Measurements from ENCODE around the gene NELL1.

DNA sequence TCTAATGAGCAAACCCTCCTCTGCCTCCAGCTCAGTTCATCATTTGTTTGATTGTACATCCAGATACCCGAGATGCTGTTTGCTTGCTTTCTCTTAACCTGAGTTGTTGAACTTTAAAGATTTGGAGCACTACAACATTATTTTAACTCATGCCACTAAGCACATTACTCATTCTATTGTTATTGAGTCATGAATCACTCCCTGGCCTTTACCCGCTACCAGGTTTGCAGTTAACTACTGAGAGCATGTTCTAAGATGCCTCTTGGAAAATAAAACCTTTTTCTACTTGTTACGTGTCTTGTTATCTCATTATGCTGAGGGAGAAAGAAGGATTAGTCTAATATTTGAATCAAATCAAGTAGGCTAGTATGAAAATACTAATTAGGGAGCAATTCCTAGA lies 802.9 kb downstream of the NELL1 start:
- TF ChIP-seq CTCF (IDR thresholded peaks at IDR 0.05; ENCODE audit: extremely low read depth in 1 of 2, insufficient read depth in 1 of 2, low read depth in 1 of 2, low read length in 2 of 2) = no peak
- TF ChIP-seq FOS (IDR thresholded peaks at IDR 0.05; ENCODE audit: borderline replicate concordance, insufficient read depth, low read length) = no peak
- TF ChIP-seq JUN (IDR thresholded peaks at IDR 0.05; ENCODE audit: borderline replicate concordance, insufficient read depth, insufficient read length, low read depth) = no peak
- no peak for TF ChIP-seq EZH2 (IDR thresholded peaks at IDR 0.05; ENCODE audit: borderline replicate concordance, low read depth, low read length, severe bottlenecking)
- TF ChIP-seq POLR2A (IDR thresholded peaks at IDR 0.05; ENCODE audit: low read depth, low read length) = no peak
- no peak for TF ChIP-seq GATA2 (IDR thresholded peaks at IDR 0.05; ENCODE audit: insufficient read depth, insufficient read length, low read depth, low read length)
- TF ChIP-seq, protein P1, sequence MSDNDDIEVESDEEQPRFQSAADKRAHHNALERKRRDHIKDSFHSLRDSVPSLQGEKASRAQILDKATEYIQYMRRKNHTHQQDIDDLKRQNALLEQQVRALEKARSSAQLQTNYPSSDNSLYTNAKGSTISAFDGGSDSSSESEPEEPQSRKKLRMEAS (IDR thresholded peaks at IDR 0.05; ENCODE audit: insufficient read depth, insufficient read length) = no peak
- no peak for TF ChIP-seq MYC (IDR thresholded peaks at IDR 0.05; ENCODE audit: low read depth, low read length)

Measured in endothelial cell of umbilical vein (primary cell).